ENCODE results near the gene C10orf90. TPM values are rescaled to one million over a fixed set of nuclear protein-coding genes. Genes with fewer than 3 reads are reported as not detected.

The C10orf90 gene
- total RNA-seq, 1 experiment from 2014 or later, result not detected

- no peak overlapping the region for H3K18ac ChIP-seq (ENCODE audit: insufficient read length, low read depth, low read length)
- no peak overlapping the region for H2AK5ac ChIP-seq (ENCODE audit: insufficient read length, low read length)
- H3T11ph ChIP-seq (ENCODE audit: low read length), result no peak overlapping the region
- no peak overlapping the region for H3K27ac ChIP-seq (ENCODE audit: insufficient read length, low read depth, low read length)
- H3K4ac ChIP-seq (ENCODE audit: low read depth, low read length), result no peak overlapping the region
- no peaks in the 10 kb centered on the region for H3K27me3 ChIP-seq (ENCODE audit: insufficient read depth, low read length)
- H4K8ac ChIP-seq (replicated peaks; ENCODE audit: insufficient read length, low read depth, low read length), result no peak overlapping the region
- peaks cover 19% of the 10 kb centered on the region for H3K27me3 Mint-ChIP-seq (ENCODE audit: low read depth)
- no peak overlapping the region for H3K23ac ChIP-seq (ENCODE audit: insufficient read length, low read depth, low read length)
- no peak overlapping the region for H2AFZ ChIP-seq (ENCODE audit: low read length)
- H2BK15ac ChIP-seq (ENCODE audit: low read depth, low read length), result no peak overlapping the region
- peaks cover 6% of the 10 kb centered on the region for H3K9me3 ChIP-seq (ENCODE audit: control insufficient read depth, low read depth, low read length)
- H3K27ac Mint-ChIP-seq, result no peak overlapping the region
- H3K4me3 Mint-ChIP-seq, result no peak overlapping the region
- no peak overlapping the region for H2BK120ac ChIP-seq (ENCODE audit: low read depth, low read length, poor library complexity, severe bottlenecking)
- no peak overlapping the region for H2BK20ac ChIP-seq (ENCODE audit: low read depth, low read length, poor library complexity, severe bottlenecking)
- no CpG with 5 or more reads among the region's 7 CpGs for WGBS (ENCODE audit: extremely low coverage, insufficient read length, low lambda C conversion rate)
- no peak overlapping the region for H3K14ac ChIP-seq (ENCODE audit: insufficient read depth, low read length)
- no peak overlapping the region for H2BK12ac ChIP-seq (ENCODE audit: insufficient read length, low read depth, low read length)
- DNase-seq, result no peak
- no peaks in the 10 kb centered on the region for H3K79me2 ChIP-seq (ENCODE audit: insufficient read depth, low read length)
- H3K56ac ChIP-seq (ENCODE audit: insufficient read length, low read depth, low read length), result no peak overlapping the region
- H3K4me1 ChIP-seq (ENCODE audit: insufficient read depth, low read length), result no peaks in the 10 kb centered on the region; the same call in 1 of the 2 replicates
- no peak for TF ChIP-seq CTCF (conservative IDR thresholded peaks at IDR 0.05)
- no peak overlapping the region for H4K5ac ChIP-seq (ENCODE audit: insufficient read length, low read depth, low read length)
- H3K36me3 Mint-ChIP-seq (ENCODE audit: insufficient read depth in 1 of 3, low read depth in 3 of 3), result peaks cover 8 to 18% (median 11%) of the 10 kb centered on the region in 3 experiments
- no peak overlapping the region for H2BK5ac ChIP-seq (ENCODE audit: insufficient read length, low read length)
- no peaks in the 10 kb centered on the region for H3K23me2 ChIP-seq (ENCODE audit: insufficient read length, low read depth, low read length, poor library complexity, severe bottlenecking)
- H3K9me3 Mint-ChIP-seq, result peaks cover 19 to 25% of the 10 kb centered on the region in 2 experiments
- H3K4me1 Mint-ChIP-seq, result peaks cover 44 to 54% of the 10 kb centered on the region in 2 experiments
- H3K79me1 ChIP-seq (ENCODE audit: insufficient read depth, low read depth, low read length, poor library complexity, severe bottlenecking), result no peaks in the 10 kb centered on the region
- H3K4me2 ChIP-seq (ENCODE audit: insufficient read depth, insufficient read length, low read length), result no peak overlapping the region
- H4K91ac ChIP-seq (ENCODE audit: insufficient read length, low read depth, low read length), result no peak overlapping the region
- H3K9ac ChIP-seq (ENCODE audit: extremely low read depth, insufficient read length, low read length), result no peak overlapping the region
- H4K20me1 ChIP-seq (ENCODE audit: control insufficient read depth, insufficient read depth, insufficient read length), result no peaks in the 10 kb centered on the region
These were observed 105.1 kb downstream of the C10orf90 start for GRCh38 chr10:126565441-126565840.

Data from H9 (cell line).